HepG2 (cell line): ENCODE results near the gene FAM24A. TPM values are rescaled to one million over a fixed set of nuclear protein-coding genes. Genes with fewer than 3 reads are reported as not detected.

Experiments
- FOXC1 ChIP-seq: sonication (generic); formaldehyde crosslinking; IDR thresholded peaks from 2 replicates; pipeline ENCODE4 v1.8.0; 2022; ENCODE audit warnings: mild to moderate bottlenecking, missing genetic modification reagents, borderline replicate concordance
- HOMEZ ChIP-seq: IDR thresholded peaks from 2 replicates; pipeline ENCODE4 v1.6.1; 2016; ENCODE audit warnings: low read depth
- IRF2 ChIP-seq: IDR thresholded peaks from 2 replicates; pipeline ENCODE4 v1.6.1; 2018; ENCODE audit warnings: missing genetic modification reagents, missing compliant biosample characterization
- MAFG ChIP-seq: sonication (generic); formaldehyde crosslinking; IDR thresholded peaks from 2 replicates; pipeline ENCODE4 v1.5.1; 2020; ENCODE audit warnings: mild to moderate bottlenecking, missing genetic modification reagents
- MBD4 ChIP-seq: IDR thresholded peaks from 2 replicates; pipeline ENCODE4 v1.6.1; 2012; ENCODE audit warnings: low read length, inconsistent platforms, borderline replicate concordance
- RBM22 ChIP-seq: fragments of 200-400 bp; formaldehyde crosslinking; optimal IDR thresholded peaks from 2 replicates; pipeline ENCODE3; 2017; ENCODE audit warnings: mild to moderate bottlenecking, low read length, moderate library complexity
- RERE ChIP-seq: IDR thresholded peaks from 2 replicates; pipeline ENCODE4 v1.6.1; 2016; ENCODE audit warnings: low read depth, missing genetic modification reagents, missing compliant biosample characterization
- ZBTB49 ChIP-seq: sonication (generic); formaldehyde crosslinking; IDR thresholded peaks from 2 replicates; pipeline ENCODE4 v1.4.0; 2020; ENCODE audit warnings: missing genetic modification reagents, borderline replicate concordance
- ZNF333 ChIP-seq: sonication (generic); formaldehyde crosslinking; IDR thresholded peaks from 2 replicates; pipeline ENCODE4 v1.4.0; 2020; ENCODE audit warnings: mild to moderate bottlenecking, missing genetic modification reagents, borderline replicate concordance
- ZNF513 ChIP-seq: sonication (generic); formaldehyde crosslinking; conservative IDR thresholded peaks from 2 replicates; pipeline ENCODE4 v1.5.0; 2020; ENCODE audit warnings: missing genetic modification reagents
- ZNF549 ChIP-seq: sonication (generic); formaldehyde crosslinking; IDR thresholded peaks from 2 replicates; pipeline ENCODE4 v1.5.0; 2020; ENCODE audit warnings: missing genetic modification reagents
- ZNF550 ChIP-seq: sonication (generic); formaldehyde crosslinking; IDR thresholded peaks from 2 replicates; pipeline ENCODE4 v1.4.0; 2020; ENCODE audit warnings: mild to moderate bottlenecking, missing genetic modification reagents, borderline replicate concordance
- ZNF7 ChIP-seq: IDR thresholded peaks from 2 replicates; pipeline ENCODE4 v1.6.1; 2016; ENCODE audit warnings: missing biosample characterization, missing genetic modification reagents
- polyA plus RNA-seq, 8 experiments: library from polyadenylated mRNA; depleted of rRNA in 3 of 8; stranded (reverse) in 7 of 8; unstranded in 1 of 8; fragments of >200 nt; fragmentation: Illumina TruSeq in 4 of 8; extraction: Trizol in 4 of 8; gene quantifications; 2 replicates each; pipeline versions ENCODE4 v1.2.1 to v1.2.3, GENCODE V29; 2011 to 2016; ENCODE audit warnings: low read depth in 4 of 8, missing spikeins in 1 of 8, mixed read lengths in 1 of 8; ENCODE audit not compliant: insufficient read depth in 1 of 8
- total RNA-seq, 5 experiments: library from RNA; depleted of rRNA; stranded (reverse); fragments of >200 nt; fragmentation: Illumina TruSeq; extraction: Trizol; gene quantifications; 2 replicates each; pipeline ENCODE4 v1.2.3, GENCODE V29; 2016; ENCODE audit warnings: low read depth in 1 of 5

Gene FAM24A
- total and polyA plus RNA-seq, 2 of the 13 experiments (the other 11 are each of a cell fraction or from before 2014, with no cell fraction given): not detected

- TF ChIP-seq ZNF333 (peak; percentile 100), ZNF550 (CRISPR knock-in tag) (no peak; the same call in 1 of the 2 replicates), RBM22 (no peak), MBD4 (no peak), ZBTB49 (CRISPR knock-in tag) (peak; percentile 100), ZNF549 (CRISPR knock-in tag) (peak; percentile 98), RERE (CRISPR knock-in tag) (peak; percentile 96), FOXC1 (CRISPR knock-in tag) (peak; percentile 100), HOMEZ (CRISPR knock-in tag) (peak; percentile 99), MAFG (CRISPR knock-in tag) (peak; percentile 79; the same call in 1 of the 2 replicates), IRF2 (CRISPR knock-in tag) (peak; percentile 99), ZNF7 (CRISPR knock-in tag) (peak; percentile 98), ZNF513 (no peak)
Measured at GRCh38 chr10:122911889-122912484, 1.6 kb downstream of the FAM24A start (continued).
